Bronchial epithelial cell (primary cell): Measurements from ENCODE around the gene TAGLN. TPM values are rescaled to one million over a fixed set of nuclear protein-coding genes. Genes with fewer than 3 reads are reported as not detected.
A peak's percentile ranks its signal among the peaks of the same experiment; 100 is the strongest.

Source experiments
- DNase-seq: peaks from one replicate; pipeline ENCODE4 v3.0.0-alpha.2; 2010; ENCODE audit warnings: low read depth
- FAIRE-seq: peaks from 2 replicates; lab custom pipeline; 2011; peaks lifted over from hg19 to GRCh38; lab: Jason Lieb, UNC
- H3K27me3 ChIP-seq: 2 replicates; pipeline ENCODE4 v1.5.1; 2011; ENCODE audit warnings: low read length; ENCODE audit not compliant: control insufficient read depth, insufficient read depth
- H3K36me3 ChIP-seq: 2 replicates; pipeline ENCODE4 v1.5.1; 2011; ENCODE audit warnings: low read length; ENCODE audit not compliant: control insufficient read depth, insufficient read depth
- H3K4me3 ChIP-seq: 2 replicates; pipeline ENCODE4 v1.5.1; 2011; ENCODE audit warnings: mild to moderate bottlenecking, low read depth, low read length, control low read depth
- CTCF ChIP-seq: IDR thresholded peaks from 2 replicates; pipeline ENCODE4 v1.5.1; 2011; ENCODE audit warnings: mild to moderate bottlenecking, moderate library complexity, low read length, control low read depth, inconsistent platforms; ENCODE audit not compliant: insufficient read depth, severe bottlenecking
- total RNA-seq: library from RNA; depleted of rRNA; stranded (reverse); fragments of >200 nt; gene quantifications from 2 replicates; pipeline ENCODE4 v1.2.1, GENCODE V29; 2014

Gene TAGLN
- total RNA-seq, 1 donor from 2014 or later = 12.4 TPM

- FAIRE-seq (no peak), DNase-seq (no peak)
- H3K27me3 ChIP-seq = no peaks in the 10 kb centered on the region
- TF ChIP-seq CTCF = no peak
- peaks cover 6% of the 10 kb centered on the region for H3K36me3 ChIP-seq
- H3K4me3 ChIP-seq = peak overlapping the region; percentile 19
Measured at GRCh38 chr11:117199916-117200812, 994 bp downstream of the TAGLN start.

- peaks cover 6% of the 10 kb centered on the region for H3K36me3 ChIP-seq
- H3K4me3 ChIP-seq = no peak overlapping the region
- DNase-seq (no peak), FAIRE-seq (no peak)
- no peak for TF ChIP-seq CTCF
- no peaks in the 10 kb centered on the region for H3K27me3 ChIP-seq
Measured at GRCh38 chr11:117200813-117201657, 1.9 kb downstream of the TAGLN start.

- no peak for FAIRE-seq
- TF ChIP-seq CTCF = no peak
- no peaks in the 10 kb centered on the region for H3K27me3 ChIP-seq
- no peak overlapping the region for H3K4me3 ChIP-seq
- peaks cover 6% of the 10 kb centered on the region for H3K36me3 ChIP-seq
- no peak for DNase-seq
Measured at GRCh38 chr11:117201658-117202305, 2.6 kb downstream of the TAGLN start.

GRCh38 chr11:117202386-117203068, 3.4 kb downstream of the TAGLN start:
- FAIRE-seq = no peak
- no peak overlapping the region for H3K4me3 ChIP-seq
- no peak for DNase-seq

More at GRCh38 chr11:117202386-117203068, 3.4 kb downstream of the TAGLN start:
- Histone ChIP-seq H3K27me3 (no peaks in the 10 kb centered on the region), H3K36me3 (peaks cover 6% of the 10 kb centered on the region)
- TF ChIP-seq CTCF = no peak
